Measurements from ENCODE around the gene AK6.
"Not testable (repeated sequence)": the region's sequence is repeated elsewhere in the genome, so short reads cannot be mapped to it uniquely, and the experiment has no call there.

Gene AK6

DNA sequence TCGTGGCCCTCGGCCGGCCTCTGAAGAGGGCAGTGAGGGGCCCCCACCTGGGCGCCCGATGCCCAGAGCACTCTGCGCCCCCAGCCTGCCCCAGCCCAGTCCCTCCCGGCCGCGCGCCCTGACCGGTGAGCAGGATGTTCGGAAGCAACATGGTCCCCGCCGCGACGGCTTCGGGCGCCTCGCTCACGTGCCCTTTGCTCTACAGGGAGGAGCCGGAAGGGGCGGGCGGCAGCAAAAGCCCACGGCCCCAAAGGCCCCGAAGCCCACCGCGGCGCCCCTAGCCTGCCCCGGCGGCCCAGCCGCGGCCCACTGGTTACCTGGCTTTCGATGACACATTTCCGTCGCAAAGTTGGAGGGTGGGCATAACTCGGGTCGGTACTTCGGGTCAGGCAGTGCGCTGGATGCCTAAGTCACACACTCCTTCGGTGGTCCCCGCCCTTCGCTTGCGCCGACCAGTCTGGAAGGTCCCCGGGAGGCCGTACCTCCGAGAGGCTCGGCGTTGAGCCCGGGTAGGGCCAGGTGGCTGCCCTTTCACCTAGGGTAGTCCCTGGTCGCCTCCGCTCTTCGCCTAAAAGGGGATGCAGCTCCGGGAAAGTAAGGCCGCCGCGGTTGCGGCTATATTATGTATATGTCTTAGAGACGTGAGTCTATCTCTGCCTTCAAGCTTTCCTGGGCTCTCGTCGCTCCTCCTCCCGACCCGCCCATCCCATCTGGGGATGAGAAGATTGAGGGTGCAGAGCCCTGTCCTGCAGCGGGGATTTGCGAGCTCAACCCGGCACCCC lies at the start of gene AK6, which contains the start of the genes RAD17 and TAF9:
Gene AK6 (minus strand): TSS at position 181 of the 782 bp plus-strand sequence. CDS start 30 bp downstream, at position 151.
Gene RAD17 (plus strand): TSS at position 479 of the 782 bp plus-strand sequence. CDS start 2,391 bp downstream, outside the sequence.
Gene TAF9 (minus strand): TSS at position 181 of the 782 bp plus-strand sequence. CDS start 3,783 bp downstream, outside the sequence.
- peak; percentile 97 for DNase-seq

DNA sequence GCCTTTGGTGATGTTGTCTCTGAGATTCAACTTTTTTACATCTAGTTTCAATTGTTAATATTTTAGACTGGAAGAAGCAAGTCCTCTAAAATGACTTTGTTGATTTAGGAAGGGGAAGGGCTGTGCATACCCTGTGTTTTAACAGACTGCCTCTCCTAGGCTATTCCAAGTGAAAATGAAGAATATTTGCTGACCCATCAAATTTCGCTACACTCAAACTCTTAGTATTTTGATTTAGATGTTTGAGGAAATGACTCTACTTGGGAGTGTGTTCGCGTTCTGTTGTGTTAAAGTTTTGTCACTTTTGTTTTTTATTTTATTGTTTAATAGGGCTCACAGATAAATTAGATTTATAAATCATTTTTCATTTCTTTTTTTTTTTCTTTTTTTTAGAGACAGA lies 49.2 kb upstream of the AK6 start:
- DNase-seq, result no peak

DNA sequence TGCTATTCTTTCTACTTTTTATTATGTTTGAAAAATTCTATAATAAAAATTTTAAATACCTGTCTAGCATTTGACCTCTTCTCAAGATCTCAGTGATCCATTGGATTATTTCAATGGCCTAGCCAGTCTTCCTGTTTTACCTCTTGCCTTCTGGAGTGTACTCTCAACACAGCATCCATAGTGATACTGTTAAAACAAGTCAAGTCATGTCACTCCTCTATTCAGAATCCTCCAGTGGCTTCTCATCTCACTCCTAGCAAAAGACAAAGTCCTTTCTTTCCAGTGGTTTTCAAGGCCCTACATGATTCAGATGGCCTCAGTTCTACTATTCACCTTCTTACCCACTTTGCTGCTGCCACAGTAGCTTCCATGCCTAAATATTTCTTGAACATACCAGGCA lies 47.4 kb upstream of the AK6 start:
- no peak for DNase-seq

DNA sequence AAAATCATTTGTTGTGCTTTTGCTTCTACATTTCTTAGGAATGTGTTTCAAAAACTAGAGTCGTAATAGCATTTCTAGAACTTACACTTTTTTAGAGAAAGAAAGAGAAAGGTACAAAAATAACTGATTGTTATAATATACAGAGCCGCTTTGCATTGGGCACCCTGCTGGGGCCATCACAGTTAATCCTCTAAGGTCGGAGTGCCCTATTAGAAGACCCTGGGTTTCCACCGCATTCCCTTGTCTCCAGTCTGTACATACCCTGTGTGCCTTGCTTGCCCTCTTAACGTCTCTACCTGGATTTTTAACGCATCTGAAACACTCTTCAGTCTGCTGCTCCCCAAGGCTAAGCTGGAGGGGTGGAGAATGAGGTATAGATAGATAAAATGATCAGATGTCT lies 46.9 kb upstream of the AK6 start:
- no peak for DNase-seq

DNA sequence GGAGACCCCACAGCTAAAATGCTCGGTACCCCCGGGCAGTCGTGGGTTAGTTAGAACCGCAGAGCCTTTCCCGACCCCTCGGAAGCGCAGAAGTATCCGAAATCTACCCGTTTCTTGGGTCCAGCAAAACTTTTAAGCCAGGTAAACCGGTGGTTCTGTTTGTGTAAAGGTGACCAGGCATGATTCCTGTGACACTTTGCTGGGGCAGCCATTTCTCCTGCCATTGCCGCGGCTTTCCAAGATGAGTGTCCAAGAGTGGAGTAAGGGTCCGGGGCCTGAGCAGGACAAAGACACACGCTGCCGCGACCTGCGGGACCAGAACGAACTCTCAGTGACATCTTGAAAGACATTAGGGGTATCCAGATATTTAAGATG lies 46.3 kb upstream of the AK6 start:
- DNase-seq, result no peak

DNA sequence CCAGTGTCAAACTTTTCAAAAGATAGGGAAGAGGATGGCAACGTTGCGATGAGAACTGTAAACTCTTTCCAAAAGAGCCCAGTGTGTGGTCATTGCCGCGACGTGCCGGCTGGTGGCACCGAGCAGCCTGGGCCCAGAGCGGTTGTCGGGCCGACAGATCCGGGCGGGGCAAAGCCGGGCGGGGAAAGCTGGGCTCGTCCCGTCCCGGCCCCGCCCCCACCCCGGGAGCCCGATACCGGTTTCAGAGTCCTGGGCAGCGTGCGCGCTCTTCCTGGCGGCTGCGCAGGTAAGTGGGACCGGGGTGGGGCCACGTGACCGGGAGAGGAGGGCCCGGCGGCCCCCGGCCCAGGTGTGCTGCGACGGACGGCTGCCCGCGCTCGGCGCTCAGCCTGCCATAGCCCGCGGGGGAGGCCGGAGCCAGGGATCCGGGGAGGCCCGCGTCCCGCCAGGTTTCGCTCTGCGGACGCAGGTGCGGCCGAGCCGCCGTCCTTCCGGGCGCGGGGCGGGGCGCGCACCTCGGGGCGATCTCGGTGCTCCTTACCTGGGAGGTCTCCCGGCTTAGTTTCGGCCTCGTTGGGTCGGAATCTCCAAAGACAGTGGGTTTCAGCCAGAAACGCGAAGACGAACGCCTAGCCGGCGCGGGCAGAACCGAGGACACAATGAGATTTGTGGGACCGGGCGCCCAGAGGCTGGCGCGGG lies 45.7 kb upstream of the AK6 start, which contains the start of gene MARVELD2:
Gene MARVELD2 (plus strand): TSS at position 232 of the 699 bp plus-strand sequence. CDS start 4,270 bp downstream, outside the sequence.
- peak; percentile 83 for DNase-seq

DNA sequence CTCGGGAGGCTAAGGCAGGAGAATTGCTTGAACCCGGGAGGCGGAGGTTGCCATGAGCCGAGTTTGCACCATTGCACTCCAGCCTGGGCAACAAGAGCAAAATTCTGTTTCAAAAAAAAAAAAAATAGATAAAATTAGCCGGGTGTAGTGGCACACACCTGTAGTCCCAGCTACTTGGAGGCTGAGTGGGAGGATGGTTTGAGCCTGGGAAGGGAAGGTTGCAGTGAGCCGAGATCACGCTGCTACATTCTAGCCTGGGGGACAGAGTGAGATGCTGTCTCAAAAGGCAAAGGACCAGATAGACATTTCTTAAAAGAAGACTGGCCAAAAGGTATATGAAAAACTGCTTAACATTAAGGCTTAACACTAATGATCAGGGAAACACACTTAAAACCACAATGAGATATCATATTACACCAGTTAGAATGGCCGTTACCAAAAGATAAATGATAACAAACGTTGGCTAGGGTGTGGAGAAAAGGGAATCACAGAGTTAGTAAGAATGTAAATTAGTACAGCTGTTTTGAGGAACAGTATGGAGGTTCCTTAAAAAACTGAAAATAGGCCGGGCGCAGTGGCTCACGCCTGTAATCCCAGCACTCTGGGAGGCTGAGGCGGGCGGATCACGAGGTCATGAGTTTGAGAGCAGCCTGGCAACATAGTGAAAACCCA lies 35.5 kb upstream of the AK6 start:
- no peak for DNase-seq

DNA sequence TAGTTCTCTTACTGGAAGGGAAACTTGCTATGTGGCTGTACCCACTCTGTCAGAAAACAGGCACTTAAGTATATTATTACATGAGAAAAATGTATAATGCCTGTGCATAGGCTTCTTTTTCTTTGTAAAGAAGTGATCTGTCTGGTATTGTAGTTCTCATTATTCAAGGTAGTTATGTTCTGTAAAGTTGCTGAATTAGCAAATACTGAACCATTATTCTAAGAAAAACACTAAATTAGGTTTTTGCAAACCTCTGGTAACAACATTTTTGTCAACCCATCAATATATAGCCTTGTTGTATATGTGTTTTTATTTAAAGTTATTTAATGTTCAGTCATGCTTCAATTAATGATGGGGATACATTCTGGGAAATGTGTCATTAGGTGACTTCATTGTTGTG lies 9.1 kb upstream of the AK6 start:
- DNase-seq, result no peak

DNA sequence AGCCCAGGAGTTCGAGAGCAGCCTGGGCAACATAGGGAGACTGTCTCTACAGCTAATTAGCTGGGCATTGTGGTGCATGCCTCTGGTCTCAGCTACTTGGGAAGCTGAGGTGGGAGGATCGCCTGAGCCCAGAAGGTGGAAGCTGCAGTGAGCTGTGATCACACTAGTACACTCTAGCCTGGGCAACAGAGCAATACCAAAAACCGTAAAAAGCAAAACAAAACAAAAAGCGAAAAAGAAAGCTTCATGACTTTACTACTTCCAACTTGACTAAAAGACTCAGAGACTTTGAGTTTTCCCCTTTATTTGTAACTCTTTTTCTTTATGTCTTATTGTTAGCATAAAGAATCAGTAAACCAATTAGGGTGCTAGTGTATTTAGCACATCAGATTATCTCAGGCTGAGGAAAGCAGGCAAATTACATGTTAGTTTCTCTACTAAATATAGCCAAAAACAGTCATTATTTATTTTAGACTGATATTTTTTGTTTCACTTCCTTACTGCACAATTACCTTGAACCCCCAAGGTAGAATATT lies 5.7 kb upstream of the AK6 start:
- DNase-seq, result no peak

DNA sequence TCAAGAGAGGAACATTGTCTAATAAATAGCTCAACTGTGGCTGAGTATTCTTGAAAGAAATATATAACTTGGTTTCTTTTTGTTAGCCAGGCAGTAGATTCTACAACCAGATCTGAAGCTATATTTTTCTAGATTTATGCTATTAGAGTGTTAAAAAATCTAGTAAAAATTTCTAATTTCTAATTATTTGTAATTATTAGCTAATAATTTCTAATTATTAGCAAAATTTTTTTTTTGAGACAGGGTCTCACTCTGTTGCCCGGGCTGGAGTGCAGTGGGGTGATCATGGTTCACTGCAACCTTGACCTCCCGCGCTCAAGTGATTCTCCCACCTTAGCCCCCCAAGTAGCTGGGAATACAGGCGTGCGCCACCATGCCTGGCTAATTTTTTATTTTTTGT lies 3.1 kb upstream of the AK6 start:
- no peak for DNase-seq

DNA sequence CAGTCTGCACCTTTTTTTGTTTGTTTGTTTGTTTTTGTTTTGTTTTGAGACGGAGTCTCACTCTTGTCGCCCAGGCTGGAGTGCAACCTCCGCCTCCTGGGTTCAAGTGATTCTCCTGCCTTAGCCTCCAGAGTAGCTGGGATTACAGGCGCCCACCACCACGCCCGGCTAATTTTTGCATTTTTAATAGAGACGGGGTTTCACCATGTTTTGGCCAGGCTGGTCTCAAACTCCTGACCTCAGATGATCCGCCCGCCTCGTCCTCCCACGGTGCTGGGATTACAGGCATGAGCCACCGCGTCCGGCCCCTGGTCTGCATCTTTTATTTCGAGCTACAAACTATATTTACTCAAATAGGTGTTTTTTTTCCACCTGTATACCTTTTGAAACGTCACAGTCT lies 1.0 kb upstream of the AK6 start:
- not testable (repeated sequence) for DNase-seq

DNA sequence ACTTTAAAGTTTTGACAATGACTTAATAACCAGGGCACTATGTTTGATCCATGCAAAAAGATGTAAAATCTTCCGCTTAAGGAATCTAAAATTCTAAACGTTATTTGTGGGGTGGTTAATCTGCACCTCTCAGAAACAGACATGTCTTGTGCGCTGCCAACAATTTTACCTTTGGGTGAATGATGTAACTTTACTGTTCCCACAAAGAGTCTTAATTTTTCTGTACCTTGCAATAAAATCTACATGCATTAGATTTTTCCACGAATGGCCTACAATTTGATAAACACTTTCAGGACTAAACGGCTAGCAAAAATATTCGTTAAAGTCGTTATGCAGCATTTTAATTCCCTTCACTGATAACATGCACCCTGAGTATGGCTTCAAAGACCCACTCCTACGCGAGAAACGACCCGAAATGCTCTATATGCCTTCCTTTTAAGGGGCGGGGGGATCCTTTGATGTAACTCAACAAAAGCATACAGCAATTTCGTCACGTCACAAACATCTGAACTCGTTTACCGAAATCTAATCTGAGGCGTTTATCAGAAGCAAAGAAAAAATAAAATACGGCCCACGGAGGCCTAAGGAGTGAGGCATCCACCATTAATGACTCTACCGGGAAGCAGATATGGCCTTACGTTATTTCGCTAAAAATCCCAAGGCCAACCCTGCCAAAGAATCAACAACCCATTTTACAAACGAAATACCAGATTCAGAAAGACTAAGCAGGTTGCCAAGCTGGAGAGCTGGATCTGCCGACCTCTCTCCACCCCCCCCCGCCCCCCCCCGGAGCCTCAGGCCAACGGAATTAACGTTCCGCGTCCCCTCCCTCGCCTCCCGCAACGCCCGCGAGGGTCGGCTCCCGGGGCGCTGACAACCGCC lies 621 bp downstream of the AK6 start:
- DNase-seq, result no peak

DNA sequence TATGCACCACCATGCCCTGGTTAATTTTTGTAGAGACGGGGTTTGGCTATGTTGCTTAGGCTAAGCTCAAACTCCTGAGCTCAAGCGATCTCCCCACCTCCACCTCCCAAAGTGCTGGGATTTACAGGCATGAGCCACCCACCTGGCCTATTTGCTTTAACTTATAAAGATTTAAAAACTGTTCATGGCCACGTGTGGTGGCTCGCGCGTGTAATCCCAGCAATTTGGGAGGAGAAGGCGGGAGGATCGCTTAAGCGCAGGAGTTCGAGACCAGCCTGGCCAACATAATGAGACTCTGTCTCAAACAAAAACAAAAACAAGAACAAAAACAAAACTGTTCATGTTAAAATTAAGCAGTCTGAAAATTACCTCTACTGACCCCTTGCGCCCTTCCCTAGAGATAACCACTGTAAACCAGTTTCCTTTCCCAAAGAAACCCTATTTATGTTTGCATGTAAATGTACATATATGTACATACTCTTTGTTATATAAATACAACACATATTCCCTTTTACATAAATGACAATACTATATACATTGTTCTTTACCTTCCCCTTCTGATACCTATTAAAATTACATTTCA lies 1.5 kb downstream of the AK6 start:
- DNase-seq, result no peak

DNA sequence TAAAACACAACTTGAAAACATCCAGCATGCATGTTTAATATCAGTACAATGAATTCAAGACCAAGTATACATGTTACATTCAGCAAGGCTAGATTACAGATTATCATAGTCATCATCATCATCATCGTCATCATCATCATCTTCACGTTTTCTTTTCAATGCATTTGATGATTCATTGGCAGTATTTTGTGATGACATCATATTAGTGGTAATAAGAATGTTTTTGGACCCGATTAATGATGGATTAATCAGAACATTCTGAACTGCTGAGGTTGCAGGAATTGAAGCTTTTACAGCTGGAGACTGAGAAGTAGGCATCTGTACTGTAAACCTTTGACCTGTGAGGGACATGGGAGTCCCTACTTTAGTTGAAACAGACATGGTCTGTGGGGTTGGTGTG lies 4.5 kb downstream of the AK6 start:
- no peak for DNase-seq

DNA sequence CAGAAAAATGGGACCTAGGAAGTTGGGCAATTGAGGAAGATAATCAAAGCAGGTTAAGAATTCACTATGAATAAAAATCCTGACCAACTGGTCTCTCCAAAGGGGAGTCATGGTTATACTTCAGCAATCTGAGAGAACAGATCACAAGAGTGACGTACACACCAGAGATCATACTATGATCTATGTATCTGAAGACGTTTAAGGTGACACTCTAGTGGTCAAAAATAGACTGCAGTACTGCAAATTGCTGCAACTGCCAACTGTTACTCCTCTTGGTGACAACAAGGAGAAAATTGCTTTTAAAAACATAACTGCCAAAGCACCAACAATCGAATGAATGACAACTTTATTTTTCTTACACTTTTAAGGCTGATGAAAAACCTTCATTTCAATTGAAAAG lies 4.9 kb downstream of the AK6 start:
- DNase-seq, result no peak

DNA sequence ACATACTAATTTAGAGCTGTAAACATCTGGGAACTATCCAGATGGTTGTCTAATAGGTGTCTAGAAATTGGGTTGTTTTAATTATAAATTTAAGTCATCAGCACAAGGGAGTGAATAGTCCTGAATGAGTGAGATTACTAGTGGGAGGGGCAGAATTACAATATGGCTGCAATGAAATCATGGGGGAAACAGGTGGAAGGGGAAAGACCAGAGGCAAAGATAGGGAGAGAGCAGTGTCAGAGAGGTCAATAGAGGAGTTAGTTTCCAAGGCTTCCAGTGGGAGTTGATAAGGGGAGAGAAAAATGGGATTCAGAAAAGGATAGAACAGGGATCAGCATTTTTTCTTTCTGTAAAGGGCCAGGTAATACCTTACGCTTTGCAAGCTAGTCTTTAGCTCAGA lies 8.9 kb downstream of the AK6 start:
- DNase-seq, result no peak

DNA sequence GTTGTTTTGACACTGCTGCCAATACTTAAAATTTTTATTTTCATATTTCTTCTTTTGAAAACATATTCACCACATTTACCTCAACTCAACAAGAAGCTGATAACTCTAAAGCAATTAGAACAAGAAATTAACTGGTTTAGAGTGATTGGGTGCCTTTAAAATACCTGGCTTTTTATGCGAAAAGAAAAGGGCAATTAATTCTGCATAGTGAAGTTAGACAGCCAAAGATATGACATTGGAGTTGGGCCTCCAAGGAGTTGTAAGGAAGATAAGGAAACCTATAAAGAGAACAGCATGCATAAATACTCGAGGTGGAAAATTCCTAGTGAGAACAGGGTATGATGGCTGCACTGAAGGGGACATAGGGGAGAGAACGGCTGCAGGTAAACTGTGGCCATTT lies 9.6 kb downstream of the AK6 start:
- DNase-seq, result no peak

DNA sequence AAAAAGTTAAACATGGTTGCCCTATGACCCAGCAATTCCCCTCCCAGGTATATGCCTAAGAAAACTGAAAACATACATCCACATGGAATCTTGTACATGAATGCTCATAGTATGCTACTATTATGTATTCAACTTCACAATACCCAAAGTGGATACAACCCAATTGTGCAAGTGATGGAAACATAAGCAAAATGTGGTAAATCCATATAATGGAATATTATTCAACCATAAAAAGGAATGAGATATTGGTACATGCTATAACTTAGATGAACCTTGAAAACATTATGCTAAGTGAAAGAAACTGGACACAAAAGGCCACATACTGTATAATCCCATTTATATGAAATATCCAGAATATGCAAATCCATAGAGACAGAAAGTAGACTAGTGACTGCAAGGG lies 18.7 kb downstream of the AK6 start:
- DNase-seq, result no peak

DNA sequence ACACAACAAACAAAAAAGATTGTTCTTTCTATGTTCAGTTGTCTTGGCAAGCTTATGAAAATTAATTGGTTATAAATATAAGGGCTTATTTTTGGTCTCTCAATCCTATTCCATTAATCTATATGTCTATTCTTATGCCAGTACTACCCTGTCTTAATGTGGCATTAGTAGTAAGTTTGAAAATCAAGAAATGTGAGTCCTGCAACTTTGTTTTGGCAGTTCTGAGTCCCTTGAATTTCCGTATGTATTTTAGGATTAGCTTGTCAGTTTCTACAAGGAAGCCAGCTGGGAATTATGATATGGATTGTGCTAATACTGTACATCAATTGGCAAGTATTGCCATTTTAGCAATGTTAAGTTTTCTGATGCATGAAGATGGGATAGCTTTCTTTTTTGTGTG lies 26.2 kb downstream of the AK6 start:
- no peak for DNase-seq

DNA sequence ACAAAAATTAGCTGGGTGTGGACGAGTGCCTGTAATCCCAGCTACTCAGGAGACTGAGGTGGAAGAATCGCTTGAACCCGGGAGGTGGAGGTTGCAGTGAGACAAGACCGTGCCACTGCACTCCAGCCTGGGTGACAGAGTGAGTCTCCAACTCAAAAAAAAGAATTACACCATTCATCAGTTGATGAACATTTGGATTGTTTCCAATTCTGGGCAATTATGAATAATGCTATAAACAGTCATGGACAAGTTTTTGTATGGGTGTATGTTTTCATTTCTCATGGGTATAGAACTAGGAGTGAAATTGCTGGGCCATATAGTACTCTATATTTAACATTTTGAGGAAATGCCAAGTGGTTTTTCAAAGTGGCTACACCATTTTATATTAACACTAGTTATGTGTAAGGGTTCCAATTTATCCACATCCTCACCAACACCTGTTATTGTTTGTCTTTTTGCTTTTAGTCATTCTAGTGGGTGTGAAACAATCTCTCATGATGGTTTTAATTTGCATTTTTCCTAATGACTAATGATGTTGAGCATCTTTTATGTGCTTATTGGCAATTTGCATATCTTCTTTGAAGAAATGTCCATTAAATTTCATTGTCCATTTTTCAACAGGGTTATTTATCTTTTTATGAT lies 27.7 kb downstream of the AK6 start:
- no peak for DNase-seq

DNA sequence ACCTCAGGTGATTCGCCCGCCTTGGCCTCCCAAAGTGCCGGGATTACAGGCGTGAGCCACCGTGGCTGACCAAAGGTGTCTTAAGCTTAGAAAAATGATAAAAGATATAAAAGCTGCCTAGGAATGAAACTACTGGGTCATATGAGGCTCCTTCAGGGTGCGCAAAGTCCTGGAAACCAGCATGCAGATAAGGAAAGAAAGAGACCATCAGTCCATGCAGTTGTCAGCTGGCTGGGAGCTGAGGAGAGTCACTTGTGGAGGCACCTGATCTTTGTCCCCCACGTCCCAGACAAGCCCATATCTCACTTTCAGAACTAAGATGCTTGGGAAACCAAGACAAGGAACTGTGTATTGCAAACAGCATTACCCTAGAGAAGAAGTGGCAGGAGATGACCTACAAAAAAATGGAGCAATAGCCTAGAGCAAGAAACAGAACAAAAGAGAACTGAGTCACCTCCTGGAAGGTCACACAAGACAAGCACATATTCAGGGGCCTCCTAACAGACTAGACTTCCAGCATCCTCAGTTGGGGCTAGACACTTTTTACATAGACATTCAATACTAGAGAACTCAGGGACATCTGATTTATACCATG lies 33.9 kb downstream of the AK6 start:
- no peak for DNase-seq

Measured in activated effector memory CD4-positive, alpha-beta T cell treated with anti-CD3 and anti-CD28 coated beads, Interleukin-2, amount 50 U/mL, for 16 hours (primary cell).